NCI-H510A (cell line): ENCODE results near the gene SET.
A peak's percentile ranks its signal among the peaks of the same experiment; 100 is the strongest.

Source experiments
- DNase-seq: peaks from one replicate; lab custom pipeline; 2025; lab: John Stamatoyannopoulos, UW

SET gene

GRCh38 chr9:128713411-128713780, 24.4 kb downstream of the SET start:
- no peak for DNase-seq

- DNase-seq = no peak
Observed at GRCh38 chr9:128713941-128714573, 25.0 kb downstream of the SET start.

- no peak for DNase-seq
Observed at GRCh38 chr9:128714586-128715435, 25.8 kb downstream of the SET start.

GRCh38 chr9:128715436-128715750, 26.4 kb downstream of the SET start:
- no peak for DNase-seq

GRCh38 chr9:128716581-128717254, 27.7 kb downstream of the SET start:
- DNase-seq = no peak

GRCh38 chr9:128718047-128718446, 29.0 kb downstream of the SET start:
- no peak for DNase-seq

- DNase-seq = no peak
Observed at GRCh38 chr9:128718475-128718874, 29.5 kb downstream of the SET start.

- no peak for DNase-seq
Observed at GRCh38 chr9:128719919-128720605, 31.0 kb downstream of the SET start.

GRCh38 chr9:128720841-128721486, 31.9 kb downstream of the SET start:
- DNase-seq = no peak

- no peak for DNase-seq
Observed at GRCh38 chr9:128721487-128722010, 32.5 kb downstream of the SET start.

GRCh38 chr9:128722380-128723351, 33.6 kb downstream of the SET start:
- DNase-seq = no peak

- DNase-seq = no peak
Observed at GRCh38 chr9:128723352-128723865, 34.4 kb downstream of the SET start.

GRCh38 chr9:128723866-128724743, 35.1 kb downstream of the SET start, which contains the start of gene ZDHHC12:
Gene ZDHHC12, minus strand, starts transcription at chr9:128724127. Its CDS starts 34 bp downstream, at chr9:128724093.
- DNase-seq = peak; percentile 98

- peak; percentile 76 for DNase-seq
Observed at GRCh38 chr9:128724744-128725211, 35.8 kb downstream of the SET start.

- DNase-seq = no peak
Observed at GRCh38 chr9:128727640-128728248, 38.7 kb downstream of the SET start.

- DNase-seq = no peak
Observed at GRCh38 chr9:128728298-128728697, 39.3 kb downstream of the SET start.

- DNase-seq = no peak
Observed at GRCh38 chr9:128729302-128729701, 40.3 kb downstream of the SET start.

GRCh38 chr9:128729766-128730517, 40.9 kb downstream of the SET start:
- DNase-seq = no peak
